ENCODE data around the gene DCAF7. TPM values are rescaled to one million over a fixed set of nuclear protein-coding genes. Genes with fewer than 3 reads are reported as not detected.

DCAF7 gene
- total and polyA plus RNA-seq, 3 experiments from 2014 or later: 82.5 to 102 (median 99.1) TPM

Other genes starting within 250 kb of the DCAF7 start
- gene CYB561, start 104.2 kb upstream of the DCAF7 start, total RNA-seq: 10 to 100 TPM; 14.3 to 16.6 TPM
- gene CYB561, start 104.2 kb upstream of the DCAF7 start, polyA plus RNA-seq: 42.7 TPM
- 1 to 10 TPM; 4.6 to 4.7 TPM for gene ACE, start 73.4 kb upstream of the DCAF7 start, total RNA-seq
- 5.5 TPM for gene ACE, start 73.4 kb upstream of the DCAF7 start, polyA plus RNA-seq
- gene KCNH6, start 27.1 kb upstream of the DCAF7 start, total RNA-seq: not detected
- gene KCNH6, start 27.1 kb upstream of the DCAF7 start, polyA plus RNA-seq: not detected
- gene TACO1, start 50.4 kb downstream of the DCAF7 start, total RNA-seq: 10 to 100 TPM; 35.9 to 40.0 TPM
- 18.3 TPM for gene TACO1, start 50.4 kb downstream of the DCAF7 start, polyA plus RNA-seq
- 10 to 100 TPM; 34.7 to 35.8 TPM for gene MAP3K3, start 71.9 kb downstream of the DCAF7 start, total RNA-seq
- gene MAP3K3, start 71.9 kb downstream of the DCAF7 start, polyA plus RNA-seq: 50.3 TPM
- gene LIMD2, start 149.6 kb downstream of the DCAF7 start, total RNA-seq: 100 to 1,000 TPM; 236 to 240 TPM
- gene LIMD2, start 149.6 kb downstream of the DCAF7 start, polyA plus RNA-seq: 495 TPM
- gene STRADA, start 191.3 kb downstream of the DCAF7 start, total RNA-seq: 10 to 100 TPM; 56.7 to 57.2 TPM
- 22.8 TPM for gene STRADA, start 191.3 kb downstream of the DCAF7 start, polyA plus RNA-seq
- gene CCDC47, start 223.1 kb downstream of the DCAF7 start, total RNA-seq: 10 to 100 TPM; 93.0 to 94.5 TPM
- gene CCDC47, start 223.1 kb downstream of the DCAF7 start, polyA plus RNA-seq: 49.6 TPM
- 100 to 1,000 TPM; 103 to 122 TPM for gene DDX42, start 223.7 kb downstream of the DCAF7 start, total RNA-seq
- gene DDX42, start 223.7 kb downstream of the DCAF7 start, polyA plus RNA-seq: 16.9 TPM

Measured in CD8-positive, alpha-beta memory T cell (primary cell).